Spinal cord (tissue), 10 donors: ENCODE measurements around the gene SALL3. TPM values are rescaled to one million over a fixed set of nuclear protein-coding genes. Genes with fewer than 3 reads are reported as not detected.

Source experiments
- DNase-seq, 6 donors: peaks; one replicate each; pipeline versions ENCODE4 v3.0.0 to v3.0.0-alpha.2; 2013 to 2015; ENCODE audit warnings: low spot score in 6 of 6, low read depth in 4 of 6
- H3K27ac ChIP-seq: one replicate; pipeline ENCODE4 v1.5.1; 2013; ENCODE audit warnings: low read depth, low read length, control low read depth
- H3K27me3 ChIP-seq: one replicate; pipeline ENCODE4 v1.6.1; 2013; ENCODE audit warnings: low read length; ENCODE audit not compliant: control insufficient read depth, insufficient read depth
- H3K36me3 ChIP-seq: one replicate; pipeline ENCODE4 v1.6.1; 2013; ENCODE audit warnings: low read length; ENCODE audit not compliant: control insufficient read depth, insufficient read depth
- H3K4me1 ChIP-seq: one replicate; pipeline ENCODE4 v1.6.1; 2013; ENCODE audit warnings: low read length; ENCODE audit not compliant: control insufficient read depth, insufficient read depth
- H3K4me3 ChIP-seq: one replicate; pipeline ENCODE4 v1.5.1; 2013; ENCODE audit warnings: low read depth, low read length, control low read depth
- H3K9me3 ChIP-seq: one replicate; pipeline ENCODE4 v1.6.1; 2013; ENCODE audit warnings: low read length; ENCODE audit not compliant: control insufficient read depth, insufficient read depth
- WGBS: methylation state at CpG from one replicate; pipeline ENCODE4 v1.1.5; 2013; ENCODE audit warnings: missing lambda C conversion rate; ENCODE audit not compliant: insufficient coverage; 5-methylcytosine and 5-hydroxymethylcytosine counted together
- polyA plus RNA-seq, 2 donors: library from polyadenylated mRNA; unstranded; fragments of 120-200 nt; gene quantifications; one replicate each; pipeline ENCODE4 v1.2.1, GENCODE V29; 2013; ENCODE audit not compliant: insufficient read length in 2 of 2
- total RNA-seq, 2 donors: library from RNA; depleted of rRNA in 1 of 2; stranded (reverse); fragments of 120-200 nt in 1 of 2; fragments of >200 nt in 1 of 2; gene quantifications; one replicate each; pipeline versions ENCODE4 v1.2.3 to v1.2.4, GENCODE V29; 2013 to 2014
- donor health status: healthy.

Gene SALL3
- total and polyA plus RNA-seq, 4 donors: 18.4 to 119 (median 66.5) TPM

DNA sequence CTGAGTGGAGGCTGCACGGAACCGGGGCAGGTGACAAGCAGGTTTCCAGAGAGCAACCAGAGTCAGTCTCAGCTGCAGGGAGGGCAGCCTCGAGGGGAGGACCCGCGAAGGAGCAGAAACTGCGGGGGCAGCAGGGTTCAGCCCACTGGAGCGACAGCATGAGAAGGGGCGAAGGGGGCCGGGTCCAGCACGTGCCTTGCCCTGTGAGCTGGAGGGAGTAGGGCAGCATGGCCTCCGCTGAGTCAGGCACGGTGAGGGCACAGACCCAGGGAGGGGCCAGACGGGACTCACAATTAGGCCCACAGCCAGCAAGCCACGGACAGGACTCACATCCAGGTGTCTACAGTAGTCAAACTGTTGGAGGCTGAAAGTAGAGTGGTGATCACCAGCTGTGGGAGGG lies 66.9 kb downstream of the SALL3 start:
- Histone ChIP-seq H3K4me3 (no peak overlapping the region), H3K9me3 (no peaks in the 10 kb centered on the region), H3K27me3 (no peaks in the 10 kb centered on the region), H3K36me3 (no peaks in the 10 kb centered on the region), H3K4me1 (no peaks in the 10 kb centered on the region), H3K27ac (no peak overlapping the region)
- no peak for DNase-seq
- WGBS: 75% methylated on average over 14 of the region's 14 CpGs

DNA sequence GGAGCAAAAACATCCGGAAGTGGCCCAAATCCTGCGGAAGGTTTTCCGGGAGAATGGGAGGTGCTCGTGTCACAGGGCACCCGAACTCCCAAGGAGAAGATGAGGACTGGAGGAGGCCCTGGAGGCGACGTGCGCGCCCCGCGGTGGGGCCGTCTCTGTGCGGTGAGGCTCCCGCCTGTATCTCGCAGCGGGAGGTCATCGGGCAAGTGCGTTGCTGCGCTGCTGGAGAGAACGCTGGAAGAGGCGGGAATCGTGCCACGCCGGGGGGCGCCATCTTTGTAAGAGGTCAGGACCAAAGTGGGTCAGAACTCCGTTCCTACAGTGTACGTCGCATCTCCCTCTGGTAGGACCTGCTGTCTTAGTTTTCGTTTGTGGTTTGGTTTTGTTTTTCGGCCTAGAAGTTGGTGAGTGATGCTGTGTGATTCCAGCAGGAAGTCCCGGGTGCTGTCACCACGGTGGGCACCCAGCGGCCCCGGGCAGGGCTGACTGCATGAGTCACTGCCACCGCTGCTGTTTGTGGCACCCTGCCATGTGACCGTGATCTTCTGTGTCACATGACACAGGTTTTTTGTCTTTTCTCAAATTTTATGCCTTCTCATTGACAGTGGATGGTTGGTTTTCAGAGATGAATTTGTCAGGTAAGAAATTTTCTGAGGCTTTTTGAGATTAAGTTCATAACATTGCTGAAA lies 68.1 kb downstream of the SALL3 start:
- no peak overlapping the region for H3K4me3 ChIP-seq
- H3K4me1 ChIP-seq: no peaks in the 10 kb centered on the region
- H3K9me3 ChIP-seq: no peaks in the 10 kb centered on the region
- H3K27ac ChIP-seq: no peak overlapping the region
- DNase-seq: no peak
- 96% methylated on average over 36 of the region's 36 CpGs for WGBS
- no peaks in the 10 kb centered on the region for H3K36me3 ChIP-seq
- H3K27me3 ChIP-seq: no peaks in the 10 kb centered on the region

DNA sequence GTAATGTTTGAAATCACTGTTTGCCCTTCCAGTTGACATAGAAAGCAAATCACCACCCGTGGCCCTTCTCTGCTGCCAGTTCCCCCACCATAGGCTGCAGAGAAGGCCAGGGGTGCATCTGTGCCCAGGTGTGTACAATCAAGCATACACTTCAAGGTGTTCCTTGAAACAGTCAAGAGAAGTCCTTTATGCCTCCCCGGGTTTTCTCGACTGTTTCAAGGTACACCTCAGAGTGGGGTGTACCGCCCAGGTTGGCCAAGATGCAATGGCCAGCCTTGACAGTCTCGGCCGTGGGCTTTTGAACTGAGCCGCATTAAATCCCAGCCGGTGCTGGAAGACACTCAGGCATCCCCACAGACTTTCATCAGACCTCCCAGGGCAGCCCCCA lies 68.6 kb downstream of the SALL3 start:
- no peaks in the 10 kb centered on the region for H3K4me1 ChIP-seq

DNA sequence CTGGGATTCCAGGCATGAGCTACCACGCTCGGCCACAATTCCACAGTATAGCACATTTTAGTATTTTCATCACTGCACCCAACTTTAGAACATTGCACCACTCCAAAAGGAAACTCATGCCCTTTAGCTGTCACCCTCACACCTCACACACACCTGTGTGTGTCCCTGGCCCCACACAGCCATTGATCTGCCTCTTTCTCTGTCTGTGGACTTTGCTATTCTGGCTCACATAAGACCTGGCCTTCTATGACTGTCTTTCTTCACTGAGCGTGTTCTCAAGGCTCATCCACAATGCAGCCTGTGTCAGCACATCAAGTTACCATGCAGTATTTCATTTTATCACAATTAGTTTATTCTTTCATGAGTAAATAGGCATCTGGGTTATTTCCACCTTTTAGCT lies 69.9 kb downstream of the SALL3 start:
- Histone ChIP-seq H3K27me3 (no peaks in the 10 kb centered on the region), H3K36me3 (no peaks in the 10 kb centered on the region), H3K9me3 (no peaks in the 10 kb centered on the region), H3K27ac (no peak overlapping the region), H3K4me1 (no peaks in the 10 kb centered on the region), H3K4me3 (no peak overlapping the region)
- WGBS: 85% methylated on average over 3 of the region's 3 CpGs
- no peak for DNase-seq

More for the DNA sequence above, 68.6 kb downstream of the SALL3 start:
- DNase-seq: no peak
- 94% methylated on average over 8 of the region's 8 CpGs for WGBS
- no peak overlapping the region for H3K27ac ChIP-seq
- no peak overlapping the region for H3K4me3 ChIP-seq
- H3K36me3 ChIP-seq: no peaks in the 10 kb centered on the region
- no peaks in the 10 kb centered on the region for H3K9me3 ChIP-seq
- no peaks in the 10 kb centered on the region for H3K27me3 ChIP-seq

Other genes with a start within 250 kb of the SALL3 start
- 10 to 100 TPM; 36.2 to 72.7 TPM for gene ATP9B, start 89.6 kb downstream of the SALL3 start, total RNA-seq
- gene ATP9B, start 89.6 kb downstream of the SALL3 start, polyA plus RNA-seq: 10 to 100 TPM; 19.5 to 35.0 TPM